ENCODE results near the gene TMEM163.

DNA sequence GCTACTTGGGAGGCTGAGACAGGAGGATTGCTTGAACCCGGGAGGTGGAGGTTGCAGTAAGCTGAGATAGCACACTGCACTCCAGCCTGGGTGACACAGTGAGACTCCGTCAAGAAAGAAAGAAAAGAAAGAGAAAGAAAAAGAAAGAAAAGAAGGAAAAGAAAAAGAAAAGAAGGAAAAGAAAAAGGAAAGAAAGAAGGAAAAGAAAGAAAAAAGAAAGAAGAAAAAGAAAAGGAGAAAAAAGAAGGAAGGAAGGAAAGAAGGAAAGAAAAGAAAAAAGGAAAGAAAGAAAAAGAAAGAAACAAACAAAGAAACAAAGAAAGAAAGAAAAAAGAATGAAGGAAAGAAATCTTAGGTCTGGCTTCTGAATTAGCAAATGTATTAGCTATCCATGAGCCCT, 150.4 kb downstream of the TMEM163 start:
- no peak for TF ChIP-seq POLR2A (IDR thresholded peaks at IDR 0.05)
- TF ChIP-seq, protein P1, sequence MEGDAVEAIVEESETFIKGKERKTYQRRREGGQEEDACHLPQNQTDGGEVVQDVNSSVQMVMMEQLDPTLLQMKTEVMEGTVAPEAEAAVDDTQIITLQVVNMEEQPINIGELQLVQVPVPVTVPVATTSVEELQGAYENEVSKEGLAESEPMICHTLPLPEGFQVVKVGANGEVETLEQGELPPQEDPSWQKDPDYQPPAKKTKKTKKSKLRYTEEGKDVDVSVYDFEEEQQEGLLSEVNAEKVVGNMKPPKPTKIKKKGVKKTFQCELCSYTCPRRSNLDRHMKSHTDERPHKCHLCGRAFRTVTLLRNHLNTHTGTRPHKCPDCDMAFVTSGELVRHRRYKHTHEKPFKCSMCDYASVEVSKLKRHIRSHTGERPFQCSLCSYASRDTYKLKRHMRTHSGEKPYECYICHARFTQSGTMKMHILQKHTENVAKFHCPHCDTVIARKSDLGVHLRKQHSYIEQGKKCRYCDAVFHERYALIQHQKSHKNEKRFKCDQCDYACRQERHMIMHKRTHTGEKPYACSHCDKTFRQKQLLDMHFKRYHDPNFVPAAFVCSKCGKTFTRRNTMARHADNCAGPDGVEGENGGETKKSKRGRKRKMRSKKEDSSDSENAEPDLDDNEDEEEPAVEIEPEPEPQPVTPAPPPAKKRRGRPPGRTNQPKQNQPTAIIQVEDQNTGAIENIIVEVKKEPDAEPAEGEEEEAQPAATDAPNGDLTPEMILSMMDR (IDR thresholded peaks at IDR 0.05): no peak

Data from thyroid gland (tissue), 4 donors.